Ishikawa (cell line): ENCODE data around the gene AP3B1.

ENCODE experiments used
- CEBPB ChIP-seq: IDR thresholded peaks from 2 replicates; pipeline ENCODE4 v1.6.1; 2012
- CREB1 ChIP-seq: IDR thresholded peaks from 2 replicates; pipeline ENCODE4 v1.6.1; 2012; ENCODE audit warnings: low read depth
- EGR1 ChIP-seq: IDR thresholded peaks from 2 replicates; pipeline ENCODE4 v1.6.1; 2012
- EP300 ChIP-seq: IDR thresholded peaks from 2 replicates; pipeline ENCODE4 v1.6.1; 2012; ENCODE audit warnings: borderline replicate concordance
- FOXM1 ChIP-seq: IDR thresholded peaks from 2 replicates; pipeline ENCODE4 v1.6.1; 2012; ENCODE audit warnings: low read depth, borderline replicate concordance
- NFIC ChIP-seq: IDR thresholded peaks from 2 replicates; pipeline ENCODE4 v1.6.1; 2012
- RAD21 ChIP-seq: IDR thresholded peaks from 2 replicates; pipeline ENCODE4 v1.6.1; 2012; ENCODE audit warnings: low read depth
- TAF1 ChIP-seq: IDR thresholded peaks from 2 replicates; pipeline ENCODE4 v1.6.1; 2012; ENCODE audit warnings: low read depth, mild to moderate bottlenecking
- TCF12 ChIP-seq: IDR thresholded peaks from 2 replicates; pipeline ENCODE4 v1.6.1; 2012; ENCODE audit warnings: low read depth
- TEAD4 ChIP-seq: IDR thresholded peaks from 2 replicates; pipeline ENCODE4 v1.6.1; 2012
- USF1 ChIP-seq: IDR thresholded peaks from 2 replicates; pipeline ENCODE4 v1.6.1; 2012
- YY1 ChIP-seq: IDR thresholded peaks from 2 replicates; pipeline ENCODE4 v1.6.1; 2012; ENCODE audit warnings: low read depth
- ZBTB7A ChIP-seq: IDR thresholded peaks from 2 replicates; pipeline ENCODE4 v1.6.1; 2012; ENCODE audit warnings: low read depth
- TF ChIP-seq, protein P1 (sequence below): IDR thresholded peaks from 2 replicates; pipeline ENCODE4 v1.6.1; 2012
- TF ChIP-seq, protein P2 (sequence below): IDR thresholded peaks from 2 replicates; pipeline ENCODE4 v1.6.1; 2012; ENCODE audit warnings: low read depth, mild to moderate bottlenecking

AP3B1 gene

DNA sequence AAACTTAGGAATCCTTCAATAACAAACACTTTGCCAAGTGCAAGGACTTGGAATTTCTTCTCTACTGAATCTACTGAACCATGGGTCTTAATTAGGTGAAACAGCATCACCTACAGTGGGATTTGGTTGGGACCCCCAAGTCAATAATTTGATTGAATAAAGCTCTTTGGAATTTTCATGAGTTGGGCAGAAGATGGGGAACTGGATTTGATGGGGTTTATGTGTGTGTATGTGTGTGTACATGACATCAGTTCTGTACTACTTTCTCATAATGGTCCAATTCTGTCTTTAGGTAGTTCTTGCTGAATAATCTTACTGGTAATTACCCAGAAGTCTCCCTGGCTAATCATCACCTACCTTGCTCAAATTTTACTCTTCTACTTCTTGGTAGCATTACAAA is 319.9 kb downstream of the AP3B1 start:
- TF ChIP-seq EP300 (no peak), TCF12 (no peak), TAF1 (no peak)
- TF ChIP-seq, protein P1, sequence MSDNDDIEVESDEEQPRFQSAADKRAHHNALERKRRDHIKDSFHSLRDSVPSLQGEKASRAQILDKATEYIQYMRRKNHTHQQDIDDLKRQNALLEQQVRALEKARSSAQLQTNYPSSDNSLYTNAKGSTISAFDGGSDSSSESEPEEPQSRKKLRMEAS = no peak

DNA sequence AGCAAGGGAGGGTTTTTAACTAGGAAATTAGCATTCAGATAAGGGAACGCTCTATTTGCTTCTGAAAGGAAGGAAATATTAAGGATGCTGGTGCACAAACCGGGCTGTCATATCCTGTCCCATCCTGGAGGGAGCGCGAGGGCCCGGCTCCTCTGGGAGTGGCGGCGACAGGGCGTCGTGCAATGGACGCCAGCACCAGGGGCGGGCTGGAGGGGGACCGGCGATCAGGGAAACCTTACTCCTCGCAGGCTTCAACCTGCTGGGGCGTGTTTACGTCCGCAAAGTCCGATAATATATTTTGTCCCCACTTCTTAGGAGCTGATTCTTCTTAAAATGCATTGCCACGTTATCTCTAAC is 321.3 kb downstream of the AP3B1 start:
- TF ChIP-seq ZBTB7A = no peak
- TF ChIP-seq EGR1 = no peak
- TF ChIP-seq, protein P2, sequence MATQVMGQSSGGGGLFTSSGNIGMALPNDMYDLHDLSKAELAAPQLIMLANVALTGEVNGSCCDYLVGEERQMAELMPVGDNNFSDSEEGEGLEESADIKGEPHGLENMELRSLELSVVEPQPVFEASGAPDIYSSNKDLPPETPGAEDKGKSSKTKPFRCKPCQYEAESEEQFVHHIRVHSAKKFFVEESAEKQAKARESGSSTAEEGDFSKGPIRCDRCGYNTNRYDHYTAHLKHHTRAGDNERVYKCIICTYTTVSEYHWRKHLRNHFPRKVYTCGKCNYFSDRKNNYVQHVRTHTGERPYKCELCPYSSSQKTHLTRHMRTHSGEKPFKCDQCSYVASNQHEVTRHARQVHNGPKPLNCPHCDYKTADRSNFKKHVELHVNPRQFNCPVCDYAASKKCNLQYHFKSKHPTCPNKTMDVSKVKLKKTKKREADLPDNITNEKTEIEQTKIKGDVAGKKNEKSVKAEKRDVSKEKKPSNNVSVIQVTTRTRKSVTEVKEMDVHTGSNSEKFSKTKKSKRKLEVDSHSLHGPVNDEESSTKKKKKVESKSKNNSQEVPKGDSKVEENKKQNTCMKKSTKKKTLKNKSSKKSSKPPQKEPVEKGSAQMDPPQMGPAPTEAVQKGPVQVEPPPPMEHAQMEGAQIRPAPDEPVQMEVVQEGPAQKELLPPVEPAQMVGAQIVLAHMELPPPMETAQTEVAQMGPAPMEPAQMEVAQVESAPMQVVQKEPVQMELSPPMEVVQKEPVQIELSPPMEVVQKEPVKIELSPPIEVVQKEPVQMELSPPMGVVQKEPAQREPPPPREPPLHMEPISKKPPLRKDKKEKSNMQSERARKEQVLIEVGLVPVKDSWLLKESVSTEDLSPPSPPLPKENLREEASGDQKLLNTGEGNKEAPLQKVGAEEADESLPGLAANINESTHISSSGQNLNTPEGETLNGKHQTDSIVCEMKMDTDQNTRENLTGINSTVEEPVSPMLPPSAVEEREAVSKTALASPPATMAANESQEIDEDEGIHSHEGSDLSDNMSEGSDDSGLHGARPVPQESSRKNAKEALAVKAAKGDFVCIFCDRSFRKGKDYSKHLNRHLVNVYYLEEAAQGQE = no peak
- TF ChIP-seq USF1 = no peak
- no peak for TF ChIP-seq EP300
- TF ChIP-seq CEBPB = no peak
- TF ChIP-seq RAD21 = no peak
- TF ChIP-seq FOXM1 = no peak
- no peak for TF ChIP-seq YY1
- no peak for TF ChIP-seq TCF12

DNA sequence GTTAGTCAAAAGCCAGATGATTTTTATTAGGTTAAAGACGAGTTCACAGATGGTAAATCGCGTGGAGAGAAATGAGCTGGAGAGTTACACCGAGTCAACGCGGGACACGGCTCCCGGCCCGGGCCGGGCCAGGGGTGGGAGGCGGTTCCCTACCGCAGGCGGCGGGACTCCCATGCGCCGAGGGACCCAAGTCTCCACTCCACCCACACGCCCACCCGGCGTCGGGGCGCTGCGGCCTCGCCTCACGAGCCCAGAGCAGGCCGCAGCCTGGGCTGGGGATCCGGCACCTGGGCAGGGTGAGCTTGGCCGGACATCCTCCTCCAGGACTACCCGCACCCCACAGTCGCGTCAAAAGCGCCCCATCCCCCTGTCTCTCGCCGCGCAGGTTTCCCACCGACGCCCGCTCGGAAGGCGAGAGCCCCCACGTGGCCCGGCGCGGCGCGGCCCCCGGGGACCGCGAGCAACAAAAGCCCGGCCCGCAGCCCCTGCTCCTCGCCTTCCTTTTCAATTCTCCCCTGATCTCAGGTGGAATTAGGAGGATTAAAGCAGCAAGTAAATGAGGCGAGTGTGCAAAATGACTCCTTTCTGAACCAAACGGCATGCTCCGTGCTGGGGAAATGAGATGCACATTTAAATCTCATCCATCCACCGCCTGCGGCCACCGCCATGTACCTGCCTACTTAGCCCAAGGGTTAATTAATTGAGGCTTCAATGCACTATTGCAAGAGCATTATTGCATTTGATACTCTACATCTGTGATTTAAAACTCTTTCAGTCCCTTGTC is 321.8 kb downstream of the AP3B1 start:
- no peak for TF ChIP-seq YY1
- TF ChIP-seq NFIC = no peak
- no peak for TF ChIP-seq TCF12
- TF ChIP-seq FOXM1 = no peak
- TF ChIP-seq, protein P2 = no peak
- TF ChIP-seq CREB1 = no peak
- no peak for TF ChIP-seq TEAD4
- no peak for TF ChIP-seq USF1
- TF ChIP-seq, protein P1 = no peak
- TF ChIP-seq TAF1 = no peak
- no peak for TF ChIP-seq EP300
- no peak for TF ChIP-seq ZBTB7A
- no peak for TF ChIP-seq RAD21
- TF ChIP-seq EGR1 = no peak
- TF ChIP-seq CEBPB = no peak

DNA sequence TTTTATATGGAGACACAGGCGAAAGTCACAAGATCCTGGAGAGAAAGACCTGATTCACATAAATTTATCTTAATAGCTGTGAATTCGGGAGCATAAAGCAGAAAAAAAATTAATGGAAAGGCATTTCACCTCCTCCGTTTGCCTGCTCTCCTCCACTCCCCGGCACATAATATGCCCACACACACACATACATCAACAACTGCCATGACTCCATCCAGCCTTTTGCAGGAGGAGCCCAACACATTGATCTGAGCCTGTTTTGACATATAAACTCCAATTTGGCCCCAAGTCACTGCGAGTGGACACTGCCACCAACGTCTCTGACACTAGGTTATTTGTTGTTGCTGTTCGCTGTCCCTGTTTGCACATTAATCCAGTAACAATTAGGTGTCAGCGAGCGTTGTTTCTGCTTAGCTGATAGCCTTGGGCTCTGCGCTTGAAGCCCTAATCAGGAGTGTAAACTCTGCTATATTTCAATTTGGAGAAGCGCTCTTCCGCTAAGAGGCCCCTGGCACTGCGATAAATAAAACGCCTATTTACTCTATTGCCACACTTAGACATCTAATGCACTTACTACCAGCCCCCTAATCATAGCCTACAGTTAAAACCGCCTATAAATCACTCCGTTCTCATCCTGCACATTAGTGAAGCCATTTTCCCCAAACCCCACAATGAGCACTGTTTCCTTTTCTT is 322.6 kb downstream of the AP3B1 start:
- TF ChIP-seq USF1 (no peak), TEAD4 (no peak)

DNA sequence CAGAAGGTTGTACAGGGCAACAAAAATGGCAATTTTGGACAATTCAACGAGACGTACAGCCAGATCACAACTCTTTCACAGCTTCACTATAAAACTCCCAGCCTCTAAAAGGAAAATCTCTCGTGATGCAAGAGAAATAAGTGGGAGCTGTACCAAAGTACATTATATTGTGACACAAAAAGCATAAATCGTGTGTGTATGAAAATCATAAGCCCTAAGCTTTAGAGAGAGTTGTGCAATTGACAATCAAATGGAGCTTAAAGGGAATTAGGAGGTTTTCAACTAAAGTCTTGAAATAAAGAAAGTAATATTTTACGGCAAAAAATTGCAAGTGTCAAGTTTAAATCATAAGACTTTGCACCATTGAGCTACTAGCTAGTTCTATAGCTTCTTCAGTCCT is 323.6 kb downstream of the AP3B1 start:
- TF ChIP-seq, protein P2 = no peak
